ENCODE data around the gene P2RX2. TPM values are rescaled to one million over a fixed set of nuclear protein-coding genes. Genes with fewer than 3 reads are reported as not detected.

P2RX2 gene
- total RNA-seq, 2 experiments from 2014 or later: not detected

GRCh38 chr12:132664206-132665148 lies 45.9 kb downstream of the P2RX2 start:
- no peaks in the 10 kb centered on the region for H3K9me3 ChIP-seq (ENCODE audit: low read length)
- H3K79me2 ChIP-seq (ENCODE audit: insufficient read depth, low read depth, low read length): no peaks in the 10 kb centered on the region
- H3K4me3 ChIP-seq (ENCODE audit: low read depth, low read length, poor library complexity, severe bottlenecking): no peak overlapping the region
- intact Hi-C loops (cut with micrococcal nuclease; ENCODE audit: unreplicated experiment): no loop called here
- no TSS peak for BruUV-seq (replicated peaks)
- H3K27ac ChIP-seq (ENCODE audit: low read depth, low read length, poor library complexity, severe bottlenecking): no peak overlapping the region
- ChIA-PET CTCF (ENCODE audit: unreplicated experiment) (no interaction called here), POLR2A (interaction anchor here (0.6 kb wide), 1 partner anchor 20 kb away, joined by 4 read pairs; no protein-coding TSS in a partner anchor)
- no peak for DNase-seq (ENCODE audit: low spot score)
- H4K20me1 ChIP-seq (ENCODE audit: insufficient read depth, low read length): no peaks in the 10 kb centered on the region; the same call in 1 of the 2 replicates
- peaks cover 100% of the 10 kb centered on the region for H3K36me3 ChIP-seq (ENCODE audit: insufficient read depth, low read length)
- H3K4me1 ChIP-seq (ENCODE audit: insufficient read depth, low read length, poor library complexity, severe bottlenecking): no peaks in the 10 kb centered on the region
- H3K4me2 ChIP-seq (ENCODE audit: low read length): no peak overlapping the region
- H2AFZ ChIP-seq (ENCODE audit: low read length): no peak overlapping the region
- TF ChIP-seq EZH2phosphoT487 (IDR thresholded peaks at IDR 0.05; ENCODE audit: borderline replicate concordance, low read depth, low read length): no peak
- H3K9me2 ChIP-seq (ENCODE audit: insufficient read depth, low read length): no peaks in the 10 kb centered on the region

GRCh38 chr12:132665149-132665491 lies 46.5 kb downstream of the P2RX2 start:
- no peak overlapping the region for H3K27ac ChIP-seq (ENCODE audit: low read depth, low read length, poor library complexity, severe bottlenecking)
- TF ChIP-seq EZH2phosphoT487 (IDR thresholded peaks at IDR 0.05; ENCODE audit: borderline replicate concordance, low read depth, low read length) (no peak), CTCF (conservative IDR thresholded peaks at IDR 0.05; ENCODE audit: low read length) (no peak)
- H3K9me3 ChIP-seq (ENCODE audit: low read length): no peaks in the 10 kb centered on the region
- no peaks in the 10 kb centered on the region for H3K79me2 ChIP-seq (ENCODE audit: insufficient read depth, low read depth, low read length)
- H2AFZ ChIP-seq (ENCODE audit: low read length): no peak overlapping the region
- peaks cover 100% of the 10 kb centered on the region for H3K36me3 ChIP-seq (ENCODE audit: insufficient read depth, low read length)
- intact Hi-C loops (cut with micrococcal nuclease; ENCODE audit: unreplicated experiment): no loop called here
- H4K20me1 ChIP-seq (ENCODE audit: insufficient read depth, low read length): no peaks in the 10 kb centered on the region; the same call in 1 of the 2 replicates
- CTCF ChIA-PET (ENCODE audit: unreplicated experiment): no interaction called here
- no peak overlapping the region for H3K4me3 ChIP-seq (ENCODE audit: low read depth, low read length, poor library complexity, severe bottlenecking)
- no peaks in the 10 kb centered on the region for H3K4me1 ChIP-seq (ENCODE audit: insufficient read depth, low read length, poor library complexity, severe bottlenecking)
- no peaks in the 10 kb centered on the region for H3K9me2 ChIP-seq (ENCODE audit: insufficient read depth, low read length)
- H3K4me2 ChIP-seq (ENCODE audit: low read length): no peak overlapping the region
- DNase-seq (ENCODE audit: low spot score): no peak
- no TSS peak for BruUV-seq (replicated peaks)
- POLR2A ChIA-PET: interaction anchor here (0.7 kb wide), 1 partner anchor 31 kb away, joined by 3 read pairs; no protein-coding TSS in a partner anchor

- Histone ChIP-seq H3K9me3 (ENCODE audit: low read length) (no peaks in the 10 kb centered on the region), H4K20me1 (ENCODE audit: insufficient read depth, low read length) (no peaks in the 10 kb centered on the region; the same call in 1 of the 2 replicates), H3K27ac (ENCODE audit: low read depth, low read length, poor library complexity, severe bottlenecking) (no peak overlapping the region), H3K79me2 (ENCODE audit: insufficient read depth, low read depth, low read length) (no peaks in the 10 kb centered on the region), H3K4me3 (ENCODE audit: low read depth, low read length, poor library complexity, severe bottlenecking) (no peak overlapping the region), H2AFZ (ENCODE audit: low read length) (no peak overlapping the region), H3K9me2 (ENCODE audit: insufficient read depth, low read length) (no peaks in the 10 kb centered on the region), H3K4me1 (ENCODE audit: insufficient read depth, low read length, poor library complexity, severe bottlenecking) (no peaks in the 10 kb centered on the region), H3K36me3 (ENCODE audit: insufficient read depth, low read length) (peaks cover 96% of the 10 kb centered on the region), H3K4me2 (ENCODE audit: low read length) (no peak overlapping the region)
- CTCF ChIA-PET (ENCODE audit: unreplicated experiment): no interaction called here
- intact Hi-C loops (cut with micrococcal nuclease; ENCODE audit: unreplicated experiment): no loop called here
- no peak for DNase-seq (ENCODE audit: low spot score)
- TF ChIP-seq CTCF (conservative IDR thresholded peaks at IDR 0.05; ENCODE audit: low read length) (no peak), EZH2phosphoT487 (IDR thresholded peaks at IDR 0.05; ENCODE audit: borderline replicate concordance, low read depth, low read length) (no peak)
- POLR2A ChIA-PET: interaction anchor here (0.7 kb wide), 1 partner anchor 30 kb away, joined by 3 read pairs; no protein-coding TSS in a partner anchor
- BruUV-seq (replicated peaks): no TSS peak
These were observed 47.2 kb downstream of the P2RX2 start for GRCh38 chr12:132665794-132666193.

All from OCI-LY7 (cell line).